Endodermal cell (in vitro differentiated cells): Measurements from ENCODE around the gene SH3GL1. TPM values are rescaled to one million over a fixed set of nuclear protein-coding genes. Genes with fewer than 3 reads are reported as not detected.

Source experiments
- DNase-seq: peaks from one replicate; pipeline ENCODE4 v3.0.0-alpha.2; 2017
- H3K27ac ChIP-seq: 2 replicates; pipeline ENCODE4 v1.5.1; 2013; ENCODE audit warnings: mild to moderate bottlenecking, low read depth, low read length, moderate library complexity
- H3K27me3 ChIP-seq: 2 replicates; pipeline ENCODE4 v1.6.1; 2013; ENCODE audit warnings: mild to moderate bottlenecking, low read length, moderate library complexity; ENCODE audit not compliant: insufficient read depth, control insufficient read depth, poor library complexity, severe bottlenecking
- H3K36me3 ChIP-seq: 2 replicates; pipeline ENCODE4 v1.7.0; 2013; ENCODE audit warnings: mild to moderate bottlenecking, low read length, moderate library complexity; ENCODE audit not compliant: control insufficient read depth, insufficient read depth
- H3K4me1 ChIP-seq: one replicate; pipeline ENCODE4 v1.7.0; 2013; ENCODE audit warnings: low read length; ENCODE audit not compliant: control insufficient read depth, insufficient read depth
- H3K4me3 ChIP-seq: 2 replicates; pipeline ENCODE4 v1.5.1; 2013; ENCODE audit warnings: mild to moderate bottlenecking, low read length, moderate library complexity
- H3K9ac ChIP-seq: 2 replicates; pipeline ENCODE4 v1.6.1; 2013; ENCODE audit warnings: mild to moderate bottlenecking, low read length, moderate library complexity; ENCODE audit not compliant: poor library complexity, severe bottlenecking; ENCODE audit errors: extremely low read depth
- H3K9me3 ChIP-seq: 2 replicates; pipeline ENCODE4 v1.6.1; 2013; ENCODE audit warnings: mild to moderate bottlenecking, low read length, moderate library complexity; ENCODE audit not compliant: control insufficient read depth
- H3K27ac Mint-ChIP-seq: 2 replicates; pipeline ENCODE4 v1.8.0; 2020; ENCODE audit warnings: mixed read lengths
- H3K27me3 Mint-ChIP-seq: 2 replicates; pipeline ENCODE4 v1.8.0; 2021; ENCODE audit warnings: mild to moderate bottlenecking, mixed read lengths; ENCODE audit not compliant: insufficient read depth
- H3K36me3 Mint-ChIP-seq: 2 replicates; pipeline ENCODE4 v1.8.0; 2020; ENCODE audit warnings: low read depth, mixed read lengths
- H3K4me1 Mint-ChIP-seq: 2 replicates; pipeline ENCODE4 v1.8.0; 2020; ENCODE audit warnings: mixed read lengths
- H3K4me3 Mint-ChIP-seq: 2 replicates; pipeline ENCODE4 v1.8.0; 2020; ENCODE audit warnings: mild to moderate bottlenecking, moderate library complexity, mixed read lengths
- H3K9me3 Mint-ChIP-seq: 2 replicates; pipeline ENCODE4 v1.8.0; 2020; ENCODE audit warnings: mild to moderate bottlenecking, mixed read lengths
- WGBS, 2 experiments: methylation state at CpG; one replicate each; pipeline versions ENCODE4 v1.1.5 to v1.1.7; 2013; ENCODE audit warnings: missing lambda C conversion rate in 2 of 2, mixed read lengths in 1 of 2; ENCODE audit not compliant: insufficient coverage in 1 of 2, insufficient read length in 1 of 2; 5-methylcytosine and 5-hydroxymethylcytosine counted together
- microRNA-seq: library from miRNA; unstranded; fragments of <30 nt; microRNA quantifications from one replicate; pipeline ENCODE4 v1.2.0, GENCODE V29; 2020; ENCODE audit warnings: borderline microRNAs expressed
- total RNA-seq, 2 donors: library from RNA; stranded (reverse); fragmentation: NEBNext Ultra II Directional in 1 of 2; extraction: Animal tissue kit (Norgen Biotek cat#: 25700) in 1 of 2; gene quantifications; 2 replicates in 1 of 2; 3 replicates in 1 of 2; pipeline ENCODE4 v1.2.1, GENCODE V29; 2021
- TF ChIP-seq, protein P1 (sequence below): fragments of 200-600 bp; sonication (generic); conservative IDR thresholded peaks from 2 replicates; pipeline ENCODE4 v1.5.0; 2021; ENCODE audit warnings: antibody characterized with exemption, mild to moderate bottlenecking

Gene SH3GL1
- total RNA-seq, 2 donors from 2014 or later, result 76.8 to 77.0 TPM

DNA sequence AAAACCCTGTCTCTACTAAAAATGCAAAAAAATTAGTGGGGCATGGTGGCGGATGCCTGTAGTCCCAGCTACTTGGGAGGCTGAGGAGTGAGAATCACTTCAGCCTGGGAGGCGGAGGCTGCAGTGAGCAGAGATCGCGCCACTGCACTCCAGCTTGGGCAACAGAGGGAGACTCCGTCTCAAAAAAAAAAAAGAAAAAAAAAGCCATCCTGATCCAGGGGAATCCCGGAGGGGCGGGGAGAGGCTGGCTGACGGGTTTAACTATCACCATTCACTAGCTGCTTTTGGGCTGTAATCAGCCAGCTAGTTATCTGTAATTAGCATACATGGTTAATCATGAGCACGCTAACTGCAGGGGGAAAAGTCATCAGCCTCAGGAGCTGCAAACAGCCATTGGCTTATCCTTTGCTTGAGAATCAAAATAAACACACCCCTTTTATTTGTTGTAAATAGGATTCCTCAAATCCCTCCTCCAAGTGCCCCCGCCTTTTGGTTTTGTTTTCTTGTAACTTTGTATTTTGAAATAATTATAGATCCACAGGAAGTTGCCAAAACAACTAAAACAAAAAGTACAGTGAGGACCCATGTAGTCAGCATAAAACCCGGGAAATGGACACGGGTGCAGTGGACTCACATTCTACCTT lies 86.4 kb downstream of the SH3GL1 start:
- TF ChIP-seq, protein P1, sequence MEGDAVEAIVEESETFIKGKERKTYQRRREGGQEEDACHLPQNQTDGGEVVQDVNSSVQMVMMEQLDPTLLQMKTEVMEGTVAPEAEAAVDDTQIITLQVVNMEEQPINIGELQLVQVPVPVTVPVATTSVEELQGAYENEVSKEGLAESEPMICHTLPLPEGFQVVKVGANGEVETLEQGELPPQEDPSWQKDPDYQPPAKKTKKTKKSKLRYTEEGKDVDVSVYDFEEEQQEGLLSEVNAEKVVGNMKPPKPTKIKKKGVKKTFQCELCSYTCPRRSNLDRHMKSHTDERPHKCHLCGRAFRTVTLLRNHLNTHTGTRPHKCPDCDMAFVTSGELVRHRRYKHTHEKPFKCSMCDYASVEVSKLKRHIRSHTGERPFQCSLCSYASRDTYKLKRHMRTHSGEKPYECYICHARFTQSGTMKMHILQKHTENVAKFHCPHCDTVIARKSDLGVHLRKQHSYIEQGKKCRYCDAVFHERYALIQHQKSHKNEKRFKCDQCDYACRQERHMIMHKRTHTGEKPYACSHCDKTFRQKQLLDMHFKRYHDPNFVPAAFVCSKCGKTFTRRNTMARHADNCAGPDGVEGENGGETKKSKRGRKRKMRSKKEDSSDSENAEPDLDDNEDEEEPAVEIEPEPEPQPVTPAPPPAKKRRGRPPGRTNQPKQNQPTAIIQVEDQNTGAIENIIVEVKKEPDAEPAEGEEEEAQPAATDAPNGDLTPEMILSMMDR, result no peak
- no peaks in the 10 kb centered on the region for H3K9me3 ChIP-seq
- no peaks in the 10 kb centered on the region for H3K4me1 ChIP-seq
- no peak overlapping the region for H3K27ac Mint-ChIP-seq
- peaks cover 13% of the 10 kb centered on the region for H3K9me3 Mint-ChIP-seq
- no peaks in the 10 kb centered on the region for H3K27me3 ChIP-seq
- H3K4me3 Mint-ChIP-seq, result no peak overlapping the region
- peaks cover 58% of the 10 kb centered on the region for H3K36me3 Mint-ChIP-seq
- no peak for DNase-seq
- H3K36me3 ChIP-seq, result peaks cover 5% of the 10 kb centered on the region
- H3K27me3 Mint-ChIP-seq, result no peaks in the 10 kb centered on the region
- H3K9ac ChIP-seq, result no peak overlapping the region
- no peak overlapping the region for H3K4me3 ChIP-seq
- WGBS, 2 experiments, result 85 to 93% methylated on average over 8 to 11 of the region's 12 CpGs
- no peaks in the 10 kb centered on the region for H3K4me1 Mint-ChIP-seq
- H3K27ac ChIP-seq, result no peak overlapping the region

Small RNAs within 50 kb of the gene (microRNA-seq; reads per million reads assigned to microRNA genes)
- 0.44 reads per million for gene MIR4746

Other genes starting within 250 kb of the SH3GL1 start
- gene CREB3L3, start 246.9 kb downstream of the SH3GL1 start, total RNA-seq, result under 1 TPM; 0.26 to 0.31 TPM
- 10 to 100 TPM; 22.1 to 29.1 TPM for gene SIRT6, start 218.0 kb downstream of the SH3GL1 start, total RNA-seq
- gene ANKRD24, start 217.9 kb downstream of the SH3GL1 start, total RNA-seq, result 1 to 10 TPM in 1 of 2 donors, under 1 TPM in 1; 0.77 to 2.0 TPM
- gene EBI3, start 171.0 kb downstream of the SH3GL1 start, total RNA-seq, result not detected
- 10 to 100 TPM; 15.8 to 16.4 TPM for gene YJU2, start 153.5 kb downstream of the SH3GL1 start, total RNA-seq
- gene SHD, start 121.3 kb downstream of the SH3GL1 start, total RNA-seq, result 1 to 10 TPM; 2.8 to 6.6 TPM
- under 1 TPM; 0.58 to 0.70 TPM for gene TMIGD2, start 98.2 kb downstream of the SH3GL1 start, total RNA-seq
- 10 to 100 TPM; 33.3 to 37.9 TPM for gene FSD1, start 95.9 kb downstream of the SH3GL1 start, total RNA-seq
- 10 to 100 TPM; 12.7 to 13.3 TPM for gene STAP2, start 61.7 kb downstream of the SH3GL1 start, total RNA-seq
- gene MPND, start 57.0 kb downstream of the SH3GL1 start, total RNA-seq, result 10 to 100 TPM; 51.5 to 55.9 TPM
- 10 to 100 TPM; 70.7 to 76.9 TPM for gene CHAF1A, start 2.1 kb upstream of the SH3GL1 start, total RNA-seq
- gene UBXN6, start 57.2 kb upstream of the SH3GL1 start, total RNA-seq, result 10 to 100 TPM; 31.2 to 36.9 TPM
- gene HDGFL2, start 71.8 kb upstream of the SH3GL1 start, total RNA-seq, result 100 to 1,000 TPM; 117 TPM
- gene PLIN4, start 117.9 kb upstream of the SH3GL1 start, total RNA-seq, result under 1 TPM; 0.33 to 0.66 TPM
- gene PLIN5, start 134.7 kb upstream of the SH3GL1 start, total RNA-seq, result 1 to 10 TPM; 3.7 to 3.9 TPM
- gene LRG1, start 139.5 kb upstream of the SH3GL1 start, total RNA-seq, result 1 to 10 TPM in 1 of 2 donors, under 1 TPM in 1; 0.86 to 1.4 TPM
- 10 to 100 TPM; 28.9 to 67.8 TPM for gene SEMA6B, start 159.1 kb upstream of the SH3GL1 start, total RNA-seq
- 10 to 100 TPM; 18.1 to 25.5 TPM for gene TNFAIP8L1, start 239.0 kb upstream of the SH3GL1 start, total RNA-seq